ENCODE data around the gene SLC25A28.

SLC25A28 gene

GRCh38 chr10:99619851-99620710 lies at the start of gene SLC25A28:
Gene SLC25A28 (minus strand): TSS chr10:99620439. CDS start chr10:99620335, 104 bp downstream.
- no peak for DNase-seq (ENCODE audit: low spot score)
- TF ChIP-seq, protein P1, sequence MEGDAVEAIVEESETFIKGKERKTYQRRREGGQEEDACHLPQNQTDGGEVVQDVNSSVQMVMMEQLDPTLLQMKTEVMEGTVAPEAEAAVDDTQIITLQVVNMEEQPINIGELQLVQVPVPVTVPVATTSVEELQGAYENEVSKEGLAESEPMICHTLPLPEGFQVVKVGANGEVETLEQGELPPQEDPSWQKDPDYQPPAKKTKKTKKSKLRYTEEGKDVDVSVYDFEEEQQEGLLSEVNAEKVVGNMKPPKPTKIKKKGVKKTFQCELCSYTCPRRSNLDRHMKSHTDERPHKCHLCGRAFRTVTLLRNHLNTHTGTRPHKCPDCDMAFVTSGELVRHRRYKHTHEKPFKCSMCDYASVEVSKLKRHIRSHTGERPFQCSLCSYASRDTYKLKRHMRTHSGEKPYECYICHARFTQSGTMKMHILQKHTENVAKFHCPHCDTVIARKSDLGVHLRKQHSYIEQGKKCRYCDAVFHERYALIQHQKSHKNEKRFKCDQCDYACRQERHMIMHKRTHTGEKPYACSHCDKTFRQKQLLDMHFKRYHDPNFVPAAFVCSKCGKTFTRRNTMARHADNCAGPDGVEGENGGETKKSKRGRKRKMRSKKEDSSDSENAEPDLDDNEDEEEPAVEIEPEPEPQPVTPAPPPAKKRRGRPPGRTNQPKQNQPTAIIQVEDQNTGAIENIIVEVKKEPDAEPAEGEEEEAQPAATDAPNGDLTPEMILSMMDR (IDR thresholded peaks at IDR 0.05; ENCODE audit: extremely low read depth, insufficient read depth, missing control alignments), result no peak

DNA sequence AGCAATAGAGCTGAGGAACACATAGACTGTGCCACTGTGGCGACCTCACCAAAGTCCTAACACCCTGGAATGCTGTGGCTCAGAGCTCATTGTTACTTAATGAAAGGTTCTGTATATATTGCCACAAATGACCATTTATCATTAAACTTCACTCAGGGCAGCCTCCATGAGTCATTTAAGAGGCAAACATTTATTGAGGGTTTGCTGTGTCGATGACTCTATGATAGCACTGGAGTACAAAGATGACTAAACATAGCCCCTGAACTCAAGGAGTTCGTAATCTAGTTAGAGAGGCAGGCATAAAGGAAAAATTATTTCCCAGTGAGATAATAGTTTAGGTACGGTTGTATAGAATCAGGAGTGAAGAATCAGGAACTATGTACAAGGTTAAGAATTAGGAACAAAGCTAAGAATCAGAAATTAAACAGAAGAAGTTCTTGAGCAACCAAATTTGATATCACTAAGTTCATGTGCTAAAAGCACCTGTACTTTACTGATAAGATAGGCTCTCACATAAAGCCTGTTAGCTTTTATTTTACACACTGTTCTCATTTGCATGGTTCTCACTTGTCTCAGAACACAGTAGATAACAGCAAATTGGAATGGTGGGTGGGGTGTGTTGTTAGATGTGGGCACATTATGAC lies 47.0 kb upstream of the SLC25A28 start:
- TF ChIP-seq, protein P1 (IDR thresholded peaks at IDR 0.05; ENCODE audit: extremely low read depth, insufficient read depth, missing control alignments), result no peak
- in situ Hi-C loops (cut with MboI; ENCODE audit: low pct_unique_long_range_greater_than_20kb, low sequenced_read_pairs, unreplicated experiment), result no loop called here
- DNase-seq (ENCODE audit: low spot score), result no peak

More at GRCh38 chr10:99619851-99620710, at the start of gene SLC25A28:
- in situ Hi-C loops (cut with MboI; ENCODE audit: low pct_unique_long_range_greater_than_20kb, low sequenced_read_pairs, unreplicated experiment), result loop anchor here (10.0 kb wide), 1 partner anchor 55 kb away; no protein-coding TSS in a partner anchor

GRCh38 chr10:99665304-99665703 lies 45.1 kb upstream of the SLC25A28 start:
- TF ChIP-seq, protein P1 (IDR thresholded peaks at IDR 0.05; ENCODE audit: extremely low read depth, insufficient read depth, missing control alignments), result no peak
- no peak for DNase-seq (ENCODE audit: low spot score)
- in situ Hi-C loops (cut with MboI; ENCODE audit: low pct_unique_long_range_greater_than_20kb, low sequenced_read_pairs, unreplicated experiment), result no loop called here

- TF ChIP-seq, protein P1 (IDR thresholded peaks at IDR 0.05; ENCODE audit: extremely low read depth, insufficient read depth, missing control alignments), result no peak
- in situ Hi-C loops (cut with MboI; ENCODE audit: low pct_unique_long_range_greater_than_20kb, low sequenced_read_pairs, unreplicated experiment), result no loop called here
- no peak for DNase-seq (ENCODE audit: low spot score)
Measured at GRCh38 chr10:99661377-99661763, 41.1 kb upstream of the SLC25A28 start.

DNA sequence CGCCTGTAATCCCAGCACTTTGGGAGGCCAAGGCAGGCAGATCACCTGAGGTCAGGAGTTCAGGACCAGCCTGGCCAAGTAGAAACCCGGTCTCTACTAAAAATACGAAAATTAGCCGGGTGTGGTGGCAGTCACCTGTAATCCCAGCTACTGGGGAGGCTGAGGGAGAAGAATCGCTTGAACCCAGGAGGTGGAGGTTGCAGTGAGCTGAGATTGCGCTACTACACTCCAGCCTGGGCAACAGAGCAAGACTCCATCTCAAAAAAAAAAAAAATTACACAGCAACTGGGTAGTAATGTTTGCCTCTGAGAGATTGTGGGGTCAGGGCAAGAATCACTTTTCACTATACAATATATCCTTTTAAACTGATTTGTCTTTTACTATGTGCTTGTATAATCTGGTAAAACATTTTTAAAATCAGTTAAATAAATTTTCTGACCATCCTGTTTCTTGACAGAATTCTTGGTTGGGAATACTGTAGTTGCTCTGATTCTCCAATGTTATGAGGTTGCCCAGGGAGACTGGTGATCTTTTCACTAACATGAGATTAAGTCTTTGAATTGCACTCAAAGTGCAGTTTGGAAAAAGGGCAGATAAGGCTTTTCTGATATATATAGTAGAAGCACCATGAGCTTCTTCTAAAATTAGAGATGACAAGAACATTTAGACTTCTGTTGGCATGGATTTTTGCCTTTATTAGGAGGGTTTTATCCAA lies 40.6 kb upstream of the SLC25A28 start:
- TF ChIP-seq, protein P1 (IDR thresholded peaks at IDR 0.05; ENCODE audit: extremely low read depth, insufficient read depth, missing control alignments), result no peak
- in situ Hi-C loops (cut with MboI; ENCODE audit: low pct_unique_long_range_greater_than_20kb, low sequenced_read_pairs, unreplicated experiment), result no loop called here
- DNase-seq (ENCODE audit: low spot score), result no peak

DNA sequence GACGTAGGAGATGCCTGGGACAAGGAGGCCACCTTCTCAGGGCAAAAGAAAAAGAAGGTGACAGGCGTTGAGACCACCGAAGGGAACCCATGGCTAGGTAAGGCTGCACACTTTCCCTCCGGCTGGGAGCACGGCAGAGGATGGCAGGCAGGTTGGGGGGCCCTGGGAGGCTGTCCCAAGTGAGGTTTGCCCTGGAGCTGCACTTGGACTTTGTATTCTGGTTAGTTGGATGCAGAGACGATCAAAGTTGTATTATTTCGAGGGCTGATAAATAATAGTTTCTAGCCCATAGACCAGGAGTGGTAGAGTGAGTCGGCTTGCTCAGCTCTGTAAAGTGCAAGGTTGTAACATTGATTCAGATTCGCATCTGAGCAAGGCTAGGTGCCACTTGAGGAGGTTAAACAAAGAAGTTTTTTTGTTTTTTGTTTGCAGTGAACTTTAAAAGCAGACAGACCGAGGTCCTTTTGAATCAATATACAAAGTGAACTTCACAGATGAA lies 39.7 kb upstream of the SLC25A28 start:
- DNase-seq (ENCODE audit: low spot score), result no peak
- in situ Hi-C loops (cut with MboI; ENCODE audit: low pct_unique_long_range_greater_than_20kb, low sequenced_read_pairs, unreplicated experiment), result no loop called here

More for the DNA sequence above, 39.7 kb upstream of the SLC25A28 start:
- TF ChIP-seq, protein P1 (IDR thresholded peaks at IDR 0.05; ENCODE audit: extremely low read depth, insufficient read depth, missing control alignments), result no peak
